ENCODE results near the gene TMED10. TPM values are rescaled to one million over a fixed set of nuclear protein-coding genes. Genes with fewer than 3 reads are reported as not detected.
A peak's percentile ranks its signal among the peaks of the same experiment; 100 is the strongest.

The TMED10 gene
- total and polyA plus RNA-seq, 2 of the 13 experiments (the other 11 are each of a cell fraction or from before 2014, with no cell fraction given), result 311 to 377 TPM

GRCh38 chr14:75176142-75176820 lies at the start of gene TMED10 (continued):
- TF ChIP-seq, protein P1, sequence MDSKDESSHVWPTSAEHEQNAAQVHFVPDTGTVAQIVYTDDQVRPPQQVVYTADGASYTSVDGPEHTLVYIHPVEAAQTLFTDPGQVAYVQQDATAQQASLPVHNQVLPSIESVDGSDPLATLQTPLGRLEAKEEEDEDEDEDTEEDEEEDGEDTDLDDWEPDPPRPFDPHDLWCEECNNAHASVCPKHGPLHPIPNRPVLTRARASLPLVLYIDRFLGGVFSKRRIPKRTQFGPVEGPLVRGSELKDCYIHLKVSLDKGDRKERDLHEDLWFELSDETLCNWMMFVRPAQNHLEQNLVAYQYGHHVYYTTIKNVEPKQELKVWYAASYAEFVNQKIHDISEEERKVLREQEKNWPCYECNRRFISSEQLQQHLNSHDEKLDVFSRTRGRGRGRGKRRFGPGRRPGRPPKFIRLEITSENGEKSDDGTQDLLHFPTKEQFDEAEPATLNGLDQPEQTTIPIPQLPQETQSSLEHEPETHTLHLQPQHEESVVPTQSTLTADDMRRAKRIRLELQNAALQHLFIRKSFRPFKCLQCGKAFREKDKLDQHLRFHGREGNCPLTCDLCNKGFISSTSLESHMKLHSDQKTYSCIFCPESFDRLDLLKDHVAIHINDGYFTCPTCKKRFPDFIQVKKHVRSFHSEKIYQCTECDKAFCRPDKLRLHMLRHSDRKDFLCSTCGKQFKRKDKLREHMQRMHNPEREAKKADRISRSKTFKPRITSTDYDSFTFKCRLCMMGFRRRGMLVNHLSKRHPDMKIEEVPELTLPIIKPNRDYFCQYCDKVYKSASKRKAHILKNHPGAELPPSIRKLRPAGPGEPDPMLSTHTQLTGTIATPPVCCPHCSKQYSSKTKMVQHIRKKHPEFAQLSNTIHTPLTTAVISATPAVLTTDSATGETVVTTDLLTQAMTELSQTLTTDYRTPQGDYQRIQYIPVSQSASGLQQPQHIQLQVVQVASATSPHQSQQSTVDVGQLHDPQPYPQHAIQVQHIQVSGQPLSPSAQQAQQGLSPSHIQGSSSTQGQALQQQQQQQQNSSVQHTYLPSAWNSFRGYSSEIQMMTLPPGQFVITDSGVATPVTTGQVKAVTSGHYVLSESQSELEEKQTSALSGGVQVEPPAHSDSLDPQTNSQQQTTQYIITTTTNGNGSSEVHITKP (CRISPR knock-in tag; IDR thresholded peaks at IDR 0.05; ENCODE audit: low read depth), result peak; percentile 23; the same call in 1 of the 2 replicates
- no peak for TF ChIP-seq ZNF552 (CRISPR knock-in tag; IDR thresholded peaks at IDR 0.05; ENCODE audit: borderline replicate concordance)
- TF ChIP-seq HNRNPK (IDR thresholded peaks at IDR 0.05; ENCODE audit: low read depth, low read length, poor library complexity, severe bottlenecking), result no peak
- no peak for TF ChIP-seq ZHX1 (CRISPR knock-in tag; IDR thresholded peaks at IDR 0.05; ENCODE audit: low read depth)
- no peak for TF ChIP-seq SRSF4 (IDR thresholded peaks at IDR 0.05; ENCODE audit: low read depth, low read length, poor library complexity, severe bottlenecking)
- TF ChIP-seq THAP11 (CRISPR knock-in tag; IDR thresholded peaks at IDR 0.05), result peak; percentile 93
- no peak for TF ChIP-seq ATAD3A (CRISPR knock-in tag; IDR thresholded peaks at IDR 0.05)
- no peak; the same call in 1 of the 2 replicates for TF ChIP-seq ISX (CRISPR knock-in tag; conservative IDR thresholded peaks at IDR 0.05)
- TF ChIP-seq ZNF556 (CRISPR knock-in tag; IDR thresholded peaks at IDR 0.05; ENCODE audit: borderline replicate concordance), result peak; percentile 49; the same call in 1 of the 2 replicates
- TF ChIP-seq, protein P2, sequence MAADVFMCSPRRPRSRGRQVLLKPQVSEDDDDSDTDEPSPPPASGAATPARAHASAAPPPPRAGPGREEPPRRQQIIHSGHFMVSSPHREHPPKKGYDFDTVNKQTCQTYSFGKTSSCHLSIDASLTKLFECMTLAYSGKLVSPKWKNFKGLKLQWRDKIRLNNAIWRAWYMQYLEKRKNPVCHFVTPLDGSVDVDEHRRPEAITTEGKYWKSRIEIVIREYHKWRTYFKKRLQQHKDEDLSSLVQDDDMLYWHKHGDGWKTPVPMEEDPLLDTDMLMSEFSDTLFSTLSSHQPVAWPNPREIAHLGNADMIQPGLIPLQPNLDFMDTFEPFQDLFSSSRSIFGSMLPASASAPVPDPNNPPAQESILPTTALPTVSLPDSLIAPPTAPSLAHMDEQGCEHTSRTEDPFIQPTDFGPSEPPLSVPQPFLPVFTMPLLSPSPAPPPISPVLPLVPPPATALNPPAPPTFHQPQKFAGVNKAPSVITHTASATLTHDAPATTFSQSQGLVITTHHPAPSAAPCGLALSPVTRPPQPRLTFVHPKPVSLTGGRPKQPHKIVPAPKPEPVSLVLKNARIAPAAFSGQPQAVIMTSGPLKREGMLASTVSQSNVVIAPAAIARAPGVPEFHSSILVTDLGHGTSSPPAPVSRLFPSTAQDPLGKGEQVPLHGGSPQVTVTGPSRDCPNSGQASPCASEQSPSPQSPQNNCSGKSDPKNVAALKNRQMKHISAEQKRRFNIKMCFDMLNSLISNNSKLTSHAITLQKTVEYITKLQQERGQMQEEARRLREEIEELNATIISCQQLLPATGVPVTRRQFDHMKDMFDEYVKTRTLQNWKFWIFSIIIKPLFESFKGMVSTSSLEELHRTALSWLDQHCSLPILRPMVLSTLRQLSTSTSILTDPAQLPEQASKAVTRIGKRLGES (CRISPR knock-in tag; IDR thresholded peaks at IDR 0.05; ENCODE audit: borderline replicate concordance), result 0 out of 2 replicates have a peak, but pooled peaks have one; percentile 78
- TF ChIP-seq ZNF547 (CRISPR knock-in tag; IDR thresholded peaks at IDR 0.05), result peak; percentile 76; the same call in 1 of the 2 replicates
- TF ChIP-seq XRCC5 (optimal IDR thresholded peaks at IDR 0.05; ENCODE audit: low read length), result peak; percentile 46
- TF ChIP-seq KLF11 (CRISPR knock-in tag; IDR thresholded peaks at IDR 0.05), result peak; percentile 60; the same call in 1 of the 2 replicates
- TF ChIP-seq NONO (IDR thresholded peaks at IDR 0.05), result no peak
- TF ChIP-seq NONO (CRISPR knock-in tag; conservative IDR thresholded peaks at IDR 0.05), result peak; percentile 70
- no peak for TF ChIP-seq RFX1 (IDR thresholded peaks at IDR 0.05)
- TF ChIP-seq NCOR1 (IDR thresholded peaks at IDR 0.05; ENCODE audit: borderline replicate concordance, low read length), result no peak; the same call in 1 of the 2 replicates
- TF ChIP-seq ZNF276 (CRISPR knock-in tag; IDR thresholded peaks at IDR 0.05; ENCODE audit: low read depth), result peak; percentile 39; the same call in 1 of the 2 replicates
